Measurements from ENCODE around the gene VPS41. TPM values are rescaled to one million over a fixed set of nuclear protein-coding genes. Genes with fewer than 3 reads are reported as not detected.

VPS41 gene
- total RNA-seq: 24.5 and 25.8 TPM in 2 replicates

DNA sequence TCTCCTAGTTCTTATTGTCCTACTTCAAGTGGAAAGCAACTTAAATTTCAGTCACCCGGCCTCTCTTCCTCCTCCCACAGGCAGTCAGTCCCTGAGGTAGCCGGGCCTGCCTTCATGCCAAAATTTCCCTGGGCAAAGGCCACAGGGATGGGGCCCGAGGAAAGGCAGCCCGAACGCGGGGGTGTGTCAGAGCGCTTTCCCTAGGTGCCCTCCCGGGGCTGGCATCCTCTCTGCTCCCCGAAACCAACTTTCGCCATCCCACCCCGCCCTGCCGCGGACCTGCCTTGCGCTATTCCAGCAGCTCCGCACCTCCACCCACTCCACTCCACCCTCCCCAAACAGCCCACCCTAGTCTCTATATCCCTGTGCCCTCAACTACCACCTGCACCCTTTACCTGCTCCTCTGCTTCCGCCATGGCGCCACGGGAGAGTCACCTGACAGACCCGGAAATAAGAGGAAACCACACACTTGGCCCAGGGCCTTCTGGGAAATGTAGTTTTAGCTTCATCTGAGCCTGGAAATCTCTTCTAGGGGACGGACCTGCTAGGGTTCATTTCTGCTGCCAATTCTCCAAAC, at the start of gene VPS41:
VPS41 (minus strand) TSS at position 433 of the 577 bp plus-strand sequence; CDS start at position 416, 17 bp downstream.

Other genes with a start within 250 kb of the VPS41 start
- not detected in 2 replicates for gene POU6F2, start 68.7 kb upstream of the VPS41 start, total RNA-seq